HG02981 (cell line): Measurements from ENCODE around the gene DSE.

Source experiments
- ATAC-seq: cut with Tn5 transposase; IDR thresholded peaks from one replicate; pipeline ENCODE4 v1.9.1; 2021; ENCODE audit warnings: mild to moderate bottlenecking, moderate library complexity; ENCODE audit not compliant: unreplicated experiment

The DSE gene

GRCh38 chr6:116468293-116468692, 97.5 kb downstream of the DSE start:
- no peak for ATAC-seq

GRCh38 chr6:116471531-116471930, 100.8 kb downstream of the DSE start:
- no peak for ATAC-seq

GRCh38 chr6:116472706-116473105, 102.0 kb downstream of the DSE start:
- ATAC-seq, result no peak

GRCh38 chr6:116475141-116475540, 104.4 kb downstream of the DSE start:
- ATAC-seq, result no peak

GRCh38 chr6:116476002-116476678, 105.4 kb downstream of the DSE start:
- ATAC-seq, result peak; percentile 100

- no peak for ATAC-seq
Observed at GRCh38 chr6:116482780-116483179, 112.0 kb downstream of the DSE start.

- no peak for ATAC-seq
Observed at GRCh38 chr6:116483616-116484015, 112.9 kb downstream of the DSE start.

GRCh38 chr6:116485559-116486184, 114.9 kb downstream of the DSE start:
- ATAC-seq, result no peak

GRCh38 chr6:116491610-116492330, 121.0 kb downstream of the DSE start:
- ATAC-seq, result no peak

GRCh38 chr6:116492331-116493067, 121.8 kb downstream of the DSE start:
- no peak for ATAC-seq
